Psoas muscle (tissue), 8 donors: ENCODE data around the gene IQCK. TPM values are rescaled to one million over a fixed set of nuclear protein-coding genes. Genes with fewer than 3 reads are reported as not detected.

Source experiments
- ATAC-seq, 4 donors: fragments of 200-7000 bp; cut with Tn5 transposase; one replicate each; pipeline ENCODE4 v1.9.1; 2020; ENCODE audit warnings: moderate library complexity in 3 of 4, mild to moderate bottlenecking in 2 of 4
- DNase-seq, 2 donors: peaks; one replicate each; pipeline ENCODE4 v3.0.0-alpha.2; 2020
- H3K27ac ChIP-seq: fragments of 200-600 bp; one replicate; pipeline ENCODE4 v1.8.0; 2022
- H3K27me3 ChIP-seq, 3 donors: fragments of 200-600 bp in 1 of 3; one replicate each; pipeline versions ENCODE4 v1.6.1 to v1.8.0; 2013 to 2022; ENCODE audit warnings: low read length in 2 of 3, mild to moderate bottlenecking in 2 of 3, moderate library complexity in 1 of 3; ENCODE audit not compliant: insufficient read depth in 3 of 3
- H3K36me3 ChIP-seq, 2 donors: fragments of 200-600 bp in 1 of 2; one replicate each; pipeline versions ENCODE4 v1.6.1 to v1.8.0; 2013 to 2022; ENCODE audit warnings: low read depth in 1 of 2, mild to moderate bottlenecking in 1 of 2, moderate library complexity in 1 of 2; ENCODE audit not compliant: insufficient read depth in 1 of 2
- H3K4me1 ChIP-seq: fragments of 200-600 bp; one replicate; pipeline ENCODE4 v1.8.0; 2022
- H3K4me3 ChIP-seq: fragments of 200-600 bp; one replicate; pipeline ENCODE4 v1.8.0; 2022; ENCODE audit warnings: mild to moderate bottlenecking
- H3K9me3 ChIP-seq: fragments of 200-600 bp; one replicate; pipeline ENCODE4 v1.8.0; 2022
- WGBS, 3 donors: extraction: QIAGEN DNeasy Blood & Tissue Kit; methylation state at CpG; one replicate each; pipeline versions ENCODE4 v1.1.6 to v1.1.7; 2013; 5-methylcytosine and 5-hydroxymethylcytosine counted together
- intact Hi-C, 2 donors: fragments of 100-400 bp; cut with DNase I; formaldehyde crosslinking; loops; one replicate each; pipeline versions ENCODE4 v1.11.0 to v1.14.2; 2022
- long read RNA-seq, 2 donors: library from polyadenylated mRNA; unstranded; transcript quantifications; one replicate each; pipeline ENCODE4 v2.0.0, GENCODE V29; 2021
- polyA plus RNA-seq, 3 donors: library from polyadenylated mRNA; stranded (reverse); fragments of 200-250 nt; gene quantifications; one replicate each; pipeline ENCODE4 v1.2.3, GENCODE V29; 2013
- total RNA-seq, 4 donors: library from RNA; stranded (reverse); fragmentation: NEBNext Ultra II Directional in 2 of 4; extraction: Animal tissue kit (Norgen Biotek cat#: 25700) in 2 of 4; gene quantifications; one replicate each; pipeline versions ENCODE4 v1.2.1 to v1.2.4, GENCODE V29; 2021 to 2023
- TF ChIP-seq, protein P1 (sequence below): fragments of 200-600 bp; IDR thresholded peaks from one replicate; pipeline ENCODE4 v1.8.0; 2022; ENCODE audit warnings: antibody characterized with exemption
- donor health status: healthy with polysubstance abuse.
- donor health status: DM: no; HTN: no; CAD: no; lungs with moderate emphysema.
- donor health status: Bipolar disorder and iron deficiency.
- donor health status: healthy.
- donor health status: DM: yes; HTN: yes; CAD: no.
- donor health status: DM: no; HTN: no; CAD: no.
- donor health status: DM: no; HTN: no; CAD: no.
- donor health status: DM: yes; HTN: yes; CAD: no.

IQCK gene, protein sequence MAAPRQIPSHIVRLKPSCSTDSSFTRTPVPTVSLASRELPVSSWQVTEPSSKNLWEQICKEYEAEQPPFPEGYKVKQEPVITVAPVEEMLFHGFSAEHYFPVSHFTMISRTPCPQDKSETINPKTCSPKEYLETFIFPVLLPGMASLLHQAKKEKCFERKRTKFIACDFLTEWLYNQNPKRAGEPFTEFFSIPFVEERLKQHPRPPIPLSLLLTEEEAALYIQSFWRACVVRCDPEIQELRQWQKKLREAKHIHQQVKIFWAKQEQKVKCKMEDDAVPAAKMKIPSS
- total RNA-seq (1 to 10 TPM; 4.3 to 9.9 (median 7.3) TPM), polyA plus RNA-seq (1 to 10 TPM; 4.9 to 8.8 (median 6.3) TPM)
- long read RNA-seq, donor 1, partial matches to known transcripts, result 4 of 7 reads
- long read RNA-seq, donor 1, other reads (novel, unspliced or antisense), result 3 of 7 reads
- long read RNA-seq, donor 2, partial matches to known transcripts, result 4 of 24 reads
- long read RNA-seq, donor 2, other reads (novel, unspliced or antisense), result 19 of 24 reads

DNA sequence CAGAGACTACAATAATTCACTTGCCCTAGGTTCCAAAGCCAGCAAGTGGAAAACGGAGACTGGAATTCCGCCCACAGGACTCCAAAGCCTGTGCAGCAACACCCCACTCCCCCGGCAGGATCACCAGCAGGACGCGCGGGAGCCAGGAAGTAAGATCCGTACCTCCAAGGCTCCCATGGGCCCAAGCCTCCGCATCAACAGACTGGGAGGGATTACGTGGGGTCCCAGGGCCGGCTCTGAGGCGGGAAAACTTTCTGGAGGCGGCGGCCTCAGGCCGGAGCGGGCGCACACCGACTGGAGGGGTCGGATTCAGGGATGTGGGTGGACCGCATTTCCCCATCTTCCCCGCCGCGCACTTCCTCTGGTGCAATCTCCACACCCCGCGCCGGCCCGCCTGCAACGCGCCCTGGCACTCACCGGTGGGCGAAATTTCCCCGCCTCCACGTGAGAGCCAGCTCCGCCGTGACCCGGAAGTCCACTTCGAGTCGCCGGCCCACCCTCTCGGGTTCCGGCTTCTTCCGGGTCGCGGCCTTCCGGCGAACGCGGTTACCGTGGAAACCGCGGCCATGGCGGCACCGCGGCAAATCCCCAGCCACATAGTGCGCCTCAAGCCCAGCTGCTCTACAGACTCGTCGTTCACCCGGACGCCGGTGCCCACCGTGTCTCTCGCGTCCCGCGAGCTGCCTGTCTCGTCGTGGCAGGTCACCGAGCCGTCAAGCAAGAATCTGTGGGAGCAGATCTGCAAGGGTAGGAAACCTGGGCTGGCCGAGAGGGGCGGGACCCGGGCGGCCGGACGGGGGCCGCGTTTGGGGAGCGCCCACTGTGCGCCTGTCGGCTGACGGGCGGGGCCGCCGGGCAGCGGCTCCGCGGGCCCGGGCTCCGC is at the start of gene IQCK, which contains the start of gene KNOP1:
TSS of gene IQCK (plus strand) at position 531 of the 883 bp plus-strand sequence. CDS start at position 567, 36 bp downstream.
TSS of gene KNOP1 (minus strand) at position 487 of the 883 bp plus-strand sequence. CDS start 3,192 bp downstream, outside the sequence.
- Histone ChIP-seq H3K36me3 (peaks cover 4 to 31% of the 10 kb centered on the region in 2 donors), H3K27ac (peak within 1 kb of the TSS; percentile 85), H3K4me3 (peak within 1 kb of the TSS; percentile 87), H3K9me3 (no peaks in the 10 kb centered on the region), H3K4me1 (peaks cover 12% of the 10 kb centered on the region), H3K27me3 (no peaks in the 10 kb centered on the region)
- intact Hi-C loops, result loop anchor here (5.0 kb wide), 3 partner anchors 89 to 164 kb away; partner anchors contain the start of gene GPRC5B (in 1 of the 2)
- 0 to 1% (median 1%) methylated on average over 70 to 88 of the region's 88 CpGs for WGBS, 3 donors
- DNase-seq (peak; percentile 93 to 96), ATAC-seq (peak; percentile 96 to 98 (median 98))
- TF ChIP-seq, protein P1, sequence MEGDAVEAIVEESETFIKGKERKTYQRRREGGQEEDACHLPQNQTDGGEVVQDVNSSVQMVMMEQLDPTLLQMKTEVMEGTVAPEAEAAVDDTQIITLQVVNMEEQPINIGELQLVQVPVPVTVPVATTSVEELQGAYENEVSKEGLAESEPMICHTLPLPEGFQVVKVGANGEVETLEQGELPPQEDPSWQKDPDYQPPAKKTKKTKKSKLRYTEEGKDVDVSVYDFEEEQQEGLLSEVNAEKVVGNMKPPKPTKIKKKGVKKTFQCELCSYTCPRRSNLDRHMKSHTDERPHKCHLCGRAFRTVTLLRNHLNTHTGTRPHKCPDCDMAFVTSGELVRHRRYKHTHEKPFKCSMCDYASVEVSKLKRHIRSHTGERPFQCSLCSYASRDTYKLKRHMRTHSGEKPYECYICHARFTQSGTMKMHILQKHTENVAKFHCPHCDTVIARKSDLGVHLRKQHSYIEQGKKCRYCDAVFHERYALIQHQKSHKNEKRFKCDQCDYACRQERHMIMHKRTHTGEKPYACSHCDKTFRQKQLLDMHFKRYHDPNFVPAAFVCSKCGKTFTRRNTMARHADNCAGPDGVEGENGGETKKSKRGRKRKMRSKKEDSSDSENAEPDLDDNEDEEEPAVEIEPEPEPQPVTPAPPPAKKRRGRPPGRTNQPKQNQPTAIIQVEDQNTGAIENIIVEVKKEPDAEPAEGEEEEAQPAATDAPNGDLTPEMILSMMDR, result no peak

DNA sequence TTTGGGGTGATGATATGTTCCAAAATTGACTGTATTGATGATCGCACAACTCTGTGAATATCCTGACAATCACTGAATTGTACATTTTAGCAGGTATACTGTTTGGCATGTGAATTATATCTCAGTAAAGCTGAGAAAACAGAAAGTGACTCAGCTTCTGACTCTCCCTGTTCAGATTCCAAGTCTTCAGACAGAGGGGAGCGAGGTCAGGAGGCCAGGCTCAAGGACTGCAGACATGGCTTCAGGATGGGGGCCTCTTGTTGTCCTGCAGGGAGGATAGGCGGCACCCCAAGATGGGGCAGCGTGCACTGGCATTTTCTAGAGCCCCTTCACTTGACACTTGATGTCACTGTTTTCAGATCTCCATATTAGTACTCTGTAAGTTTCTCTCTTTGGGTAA is 45.7 kb upstream of the IQCK start:
- H3K36me3 ChIP-seq, result peaks cover 2 to 64% of the 10 kb centered on the region in 2 donors
- TF ChIP-seq, protein P1, result no peak
- no peaks in the 10 kb centered on the region for H3K9me3 ChIP-seq
- DNase-seq (no peak), ATAC-seq (no peak)
- H3K27me3 ChIP-seq, result no peaks in the 10 kb centered on the region
- H3K4me3 ChIP-seq, result no peak overlapping the region
- 97 to 99% (median 97%) methylated on average over 4 of the region's 4 CpGs for WGBS, 3 donors
- no peak overlapping the region for H3K27ac ChIP-seq
- H3K4me1 ChIP-seq, result peaks cover 5% of the 10 kb centered on the region
- intact Hi-C loops, result no loop called here

DNA sequence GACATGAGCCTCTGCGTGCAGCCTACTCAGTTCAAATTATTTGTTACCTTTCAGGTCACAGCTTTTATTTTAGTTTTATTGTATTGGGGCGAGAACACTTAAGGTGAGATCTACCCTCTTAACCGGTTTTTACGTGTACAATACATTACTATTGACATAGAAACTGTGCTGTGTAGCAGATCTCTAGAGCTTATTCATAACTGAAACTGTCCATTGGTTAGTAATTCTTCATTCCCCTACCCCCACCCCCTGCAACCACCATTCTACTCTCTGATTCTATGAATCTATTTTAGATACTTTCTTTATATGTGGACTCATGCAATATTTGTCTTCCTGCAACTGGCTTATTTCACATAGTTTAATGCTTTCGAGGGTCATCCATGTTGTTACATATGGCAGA is 43.6 kb upstream of the IQCK start:
- intact Hi-C loops, result no loop called here
- H3K27me3 ChIP-seq, result no peaks in the 10 kb centered on the region

DNA sequence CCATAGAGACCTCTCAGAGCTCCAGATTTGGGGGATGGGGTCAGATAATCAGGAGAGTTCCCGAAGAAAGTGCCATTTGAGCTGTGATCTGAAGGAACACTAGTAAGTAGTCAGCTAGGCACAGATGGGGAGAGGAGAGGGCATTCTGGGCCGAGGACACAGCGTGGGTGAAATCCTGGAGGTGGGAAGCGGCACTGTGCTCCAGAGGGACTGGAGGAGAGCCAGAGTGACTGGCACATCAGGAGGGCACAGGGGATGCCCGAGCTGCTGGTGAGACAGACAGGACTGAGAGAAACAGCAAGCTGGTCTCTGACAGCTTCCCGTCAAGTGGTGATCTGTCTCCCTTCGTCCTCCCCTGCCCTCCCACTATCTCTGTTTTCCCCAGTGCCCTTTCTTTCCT is 40.7 kb upstream of the IQCK start:
- Histone ChIP-seq H3K4me1 (peaks cover 20% of the 10 kb centered on the region), H3K9me3 (no peaks in the 10 kb centered on the region), H3K4me3 (no peak overlapping the region), H3K27me3 (no peaks in the 10 kb centered on the region), H3K36me3 (peaks cover 2 to 33% of the 10 kb centered on the region in 2 donors), H3K27ac (peak overlapping the region; percentile 23)
- TF ChIP-seq, protein P1, result no peak
- peak; percentile 36 to 78 (median 68) for ATAC-seq
- 39 to 77% (median 48%) methylated on average over 7 of the region's 7 CpGs for WGBS, 3 donors
- intact Hi-C loops, result no loop called here
- DNase-seq, result peak in 1 of 2 donors; percentile 61

More for the DNA sequence above, 43.6 kb upstream of the IQCK start:
- TF ChIP-seq, protein P1, result no peak
- Histone ChIP-seq H3K4me3 (no peak overlapping the region), H3K4me1 (peaks cover 14% of the 10 kb centered on the region), H3K27ac (no peak overlapping the region), H3K36me3 (peaks cover 2 to 49% of the 10 kb centered on the region in 2 donors), H3K9me3 (no peaks in the 10 kb centered on the region)
- WGBS, 3 donors, result 90 to 96% (median 94%) methylated on average over 5 of the region's 5 CpGs
- no peak for DNase-seq
- no peak for ATAC-seq
